GM18519 (cell line): Measurements from ENCODE around the gene USP22.

Experiments
- ATAC-seq: cut with Tn5 transposase; IDR thresholded peaks from one replicate; pipeline ENCODE4 v1.9.1; 2021; ENCODE audit warnings: mild to moderate bottlenecking, moderate library complexity; ENCODE audit not compliant: unreplicated experiment, low FRiP score

The USP22 gene

DNA sequence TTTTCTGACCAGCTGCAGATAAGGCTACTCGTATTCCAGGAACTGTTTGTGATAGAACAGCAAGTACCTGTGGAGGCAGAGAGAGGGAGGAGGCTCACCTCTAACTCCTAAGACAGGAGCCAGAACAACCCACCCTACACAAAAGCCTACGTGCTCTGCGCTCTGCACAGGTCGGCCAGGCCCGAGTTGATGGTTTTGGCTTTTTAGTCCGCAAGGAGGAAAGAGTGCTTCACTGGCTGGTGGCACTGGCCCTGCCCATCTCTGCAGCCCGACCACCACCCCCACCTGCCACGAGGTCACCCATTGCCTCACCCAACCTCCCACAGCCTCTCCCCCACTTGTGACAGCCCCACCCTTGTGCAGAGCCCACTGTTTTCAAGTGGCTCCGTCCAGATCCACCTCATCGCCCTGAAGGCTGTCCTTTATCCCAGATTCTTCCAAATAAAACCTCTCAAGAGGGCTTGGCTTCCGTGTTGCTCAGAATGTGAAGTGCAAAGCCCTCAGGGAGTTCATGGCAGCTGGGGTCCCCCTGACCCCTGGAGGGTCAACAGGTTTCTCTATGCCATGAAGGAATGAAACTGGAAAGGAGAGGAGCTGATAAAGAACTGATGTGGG, 39.7 kb downstream of the USP22 start:
- no peak for ATAC-seq

DNA sequence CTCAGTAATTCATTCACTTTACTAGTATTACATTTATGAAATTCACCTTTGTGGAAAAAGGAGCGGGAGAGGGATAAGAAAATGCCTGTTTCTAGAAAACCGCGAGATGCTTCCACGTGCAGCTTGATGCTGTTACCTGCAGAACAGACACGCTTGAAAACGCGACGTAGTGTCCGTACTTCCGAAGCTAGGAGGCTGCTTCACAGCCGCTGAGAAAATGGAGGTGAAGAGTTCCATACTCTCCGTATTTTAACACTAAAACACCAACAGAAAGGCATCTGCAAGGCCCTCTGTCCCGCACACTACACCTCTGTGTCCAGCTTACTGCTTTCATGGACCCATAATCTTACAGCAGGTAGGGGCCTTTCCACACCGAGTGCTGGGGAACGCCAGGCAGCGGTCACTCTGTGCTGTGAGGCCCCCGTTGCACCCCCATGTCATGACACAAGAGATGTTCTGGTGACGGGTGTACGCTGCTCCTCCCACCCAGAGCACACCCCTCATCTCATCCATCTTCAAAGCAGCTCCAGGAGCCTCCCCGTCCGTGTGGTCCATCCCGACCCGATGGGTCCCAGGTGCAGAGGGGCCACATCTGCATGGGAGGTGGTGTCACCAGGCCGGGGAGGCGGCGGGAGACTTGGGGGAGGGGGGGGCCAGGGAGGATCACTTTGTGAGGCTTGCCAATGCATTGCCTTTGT, 40.4 kb downstream of the USP22 start:
- no peak for ATAC-seq

DNA sequence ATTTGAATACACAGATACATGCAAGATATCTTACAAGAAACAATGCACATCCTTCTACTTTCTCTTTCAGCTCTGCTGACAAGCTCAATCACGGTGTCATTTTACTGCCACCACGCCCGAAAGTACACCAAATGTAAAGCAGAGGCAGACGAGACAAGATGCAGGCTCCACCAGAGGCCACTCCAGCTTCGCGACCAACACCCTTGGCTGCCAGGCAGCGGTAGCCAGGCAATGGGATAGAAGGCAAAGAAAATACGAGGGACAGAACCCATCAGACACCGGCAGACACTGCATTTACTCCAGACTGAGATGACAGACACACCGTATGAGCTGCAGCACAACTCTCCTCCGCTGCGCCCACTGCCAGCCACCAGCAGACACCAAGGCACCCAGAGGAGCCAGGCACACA, 41.0 kb downstream of the USP22 start:
- no peak for ATAC-seq

DNA sequence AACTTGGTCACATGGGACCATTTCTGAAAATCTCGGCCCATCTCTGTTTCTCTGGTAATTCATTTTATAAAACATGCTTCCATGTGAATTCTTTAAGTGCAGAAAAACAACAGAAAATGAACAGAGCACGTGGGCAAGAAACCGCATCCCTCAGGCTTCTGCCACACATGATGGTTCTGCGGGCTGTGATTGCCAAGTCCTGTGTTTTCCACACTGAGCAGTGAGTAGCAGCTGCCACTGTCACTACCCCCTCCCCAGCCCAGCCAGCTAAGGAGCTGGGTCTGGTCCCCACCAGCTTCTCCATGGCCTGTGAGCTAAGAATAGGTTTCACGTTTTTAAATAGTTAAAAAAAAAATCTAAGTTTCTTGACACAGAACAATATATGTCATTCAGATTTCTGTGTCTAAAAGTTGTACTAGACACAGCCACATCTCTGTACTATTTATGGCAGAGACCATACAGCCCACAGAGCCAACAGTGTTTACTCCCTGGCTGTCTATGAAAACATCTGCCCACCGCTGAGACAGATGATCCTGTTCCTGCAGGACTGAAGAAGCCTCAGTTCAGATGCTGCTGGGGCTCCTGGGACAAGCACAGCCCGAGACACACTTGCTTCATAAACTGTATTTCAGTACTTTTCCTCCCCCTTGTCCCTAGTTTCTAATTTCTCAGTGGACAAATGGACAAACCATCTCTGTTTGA, 41.5 kb downstream of the USP22 start:
- ATAC-seq: no peak

DNA sequence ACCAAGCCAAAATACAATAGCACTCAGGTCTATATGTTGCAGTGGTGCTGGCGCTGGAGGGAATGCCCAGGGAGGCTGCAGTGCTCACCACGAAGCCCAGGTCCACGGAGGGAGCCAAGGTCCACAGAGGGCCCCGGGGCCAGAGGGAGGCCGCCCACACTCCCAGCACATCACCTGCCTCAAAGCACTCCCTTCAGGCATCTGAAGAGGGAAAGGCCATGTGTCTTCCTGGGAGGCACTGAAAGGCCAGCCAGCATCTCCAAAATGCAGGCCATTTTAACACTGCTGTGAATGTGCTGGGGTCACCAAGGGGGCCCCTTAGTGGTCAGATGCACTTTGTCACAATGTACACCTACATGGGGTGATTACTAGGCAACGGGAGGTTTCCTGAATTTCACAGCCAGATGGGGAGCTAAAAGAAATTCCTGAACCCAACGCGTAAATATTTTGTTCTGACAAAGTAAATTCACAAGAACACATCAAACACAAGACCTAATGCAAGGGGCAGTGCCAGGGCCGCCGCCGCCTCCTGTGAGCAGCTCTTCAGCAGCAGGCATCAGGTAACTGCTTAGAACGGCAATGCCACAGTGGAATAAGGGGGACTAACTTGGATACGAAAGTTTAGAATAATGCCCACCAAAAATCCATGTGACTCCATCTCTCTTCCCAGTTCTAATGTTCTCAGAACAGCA, 42.8 kb downstream of the USP22 start:
- ATAC-seq: no peak

DNA sequence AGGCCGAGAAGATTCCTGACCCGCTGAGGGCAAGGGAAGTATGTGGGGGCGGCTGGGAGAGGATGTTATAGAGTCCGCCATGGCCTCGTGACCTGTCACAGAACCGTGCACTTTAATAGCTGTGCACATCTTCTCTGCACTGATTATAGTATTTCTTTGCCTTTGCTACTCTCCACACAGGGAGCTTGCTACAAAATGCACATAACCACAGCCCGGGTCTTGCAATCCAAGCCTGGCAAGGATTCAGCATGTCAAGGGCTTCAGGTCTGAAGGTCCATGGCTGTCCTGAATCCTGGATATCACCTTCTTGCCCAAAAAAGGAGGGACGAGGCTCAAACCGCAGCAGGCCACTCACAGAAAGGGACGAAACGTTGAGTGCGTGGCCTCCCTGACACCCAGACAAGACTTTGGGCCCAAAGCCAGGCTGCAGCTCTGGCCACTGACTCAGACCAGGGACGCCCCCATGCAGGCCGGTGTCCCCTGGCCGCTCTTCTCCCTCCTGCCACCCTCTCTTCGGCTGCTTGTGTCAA, 43.7 kb downstream of the USP22 start:
- ATAC-seq: no peak

DNA sequence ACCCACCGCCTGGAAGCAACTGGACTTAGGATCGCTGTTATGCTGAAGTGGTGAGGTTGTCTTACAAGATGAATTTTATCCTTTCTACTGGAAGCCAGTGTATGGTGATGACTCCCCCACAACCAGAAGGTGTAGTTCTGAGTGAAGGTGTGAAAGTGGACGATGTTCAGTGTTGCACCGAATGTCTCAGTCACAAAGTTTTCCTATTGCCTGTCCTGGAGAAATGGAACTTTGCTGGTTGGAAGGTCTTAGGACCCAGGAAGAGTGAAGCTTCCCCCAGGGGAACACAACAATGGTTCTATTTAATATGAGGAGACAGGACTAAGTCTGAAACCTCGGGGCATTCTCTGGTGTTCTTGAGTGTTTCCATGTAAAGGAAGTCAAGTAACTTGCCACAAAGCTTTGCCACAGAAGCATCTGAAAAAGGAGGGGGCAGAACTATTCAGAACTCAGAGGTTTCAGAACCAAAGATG, 44.2 kb downstream of the USP22 start:
- ATAC-seq: no peak

DNA sequence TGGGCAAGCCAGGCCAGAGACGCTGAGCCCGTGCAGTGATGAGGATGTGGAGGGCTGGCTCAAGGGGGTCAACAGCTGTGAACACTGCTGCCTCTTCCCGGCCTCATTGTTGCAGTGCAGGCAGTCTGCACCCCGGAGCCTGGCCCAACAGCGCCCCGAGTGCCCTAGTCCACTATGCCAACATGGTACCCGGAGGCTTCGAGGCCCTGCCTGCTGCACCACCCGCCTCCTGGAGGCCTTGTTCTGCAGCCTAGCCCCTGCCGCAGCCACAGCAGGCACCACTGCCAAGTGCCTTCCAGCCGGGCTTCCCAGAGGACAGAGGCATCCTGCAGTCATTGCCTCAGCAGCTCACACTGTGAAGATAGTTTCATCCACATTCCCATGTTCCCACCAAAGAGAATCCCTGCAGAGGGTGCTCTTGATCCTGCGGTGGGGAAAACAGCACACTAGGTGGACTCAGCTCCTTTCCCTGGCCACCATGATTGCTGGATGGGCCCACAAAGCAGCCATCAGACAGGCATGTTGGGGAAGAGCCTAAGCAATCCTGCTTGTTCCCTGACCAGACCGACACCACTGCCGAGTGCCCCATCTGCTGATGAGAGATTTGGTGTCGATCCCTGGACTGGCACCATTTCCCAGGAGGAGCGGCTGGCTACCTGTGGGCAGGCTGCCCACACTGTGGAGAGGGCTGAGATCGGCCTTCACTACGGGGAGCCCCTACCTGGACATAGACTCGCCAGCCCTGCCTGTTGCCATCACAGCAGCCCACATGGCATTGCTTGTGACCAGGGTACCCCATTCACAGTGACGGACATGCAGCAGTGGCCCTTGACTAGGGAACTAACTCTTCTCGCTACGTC, 44.9 kb downstream of the USP22 start:
- no peak for ATAC-seq

DNA sequence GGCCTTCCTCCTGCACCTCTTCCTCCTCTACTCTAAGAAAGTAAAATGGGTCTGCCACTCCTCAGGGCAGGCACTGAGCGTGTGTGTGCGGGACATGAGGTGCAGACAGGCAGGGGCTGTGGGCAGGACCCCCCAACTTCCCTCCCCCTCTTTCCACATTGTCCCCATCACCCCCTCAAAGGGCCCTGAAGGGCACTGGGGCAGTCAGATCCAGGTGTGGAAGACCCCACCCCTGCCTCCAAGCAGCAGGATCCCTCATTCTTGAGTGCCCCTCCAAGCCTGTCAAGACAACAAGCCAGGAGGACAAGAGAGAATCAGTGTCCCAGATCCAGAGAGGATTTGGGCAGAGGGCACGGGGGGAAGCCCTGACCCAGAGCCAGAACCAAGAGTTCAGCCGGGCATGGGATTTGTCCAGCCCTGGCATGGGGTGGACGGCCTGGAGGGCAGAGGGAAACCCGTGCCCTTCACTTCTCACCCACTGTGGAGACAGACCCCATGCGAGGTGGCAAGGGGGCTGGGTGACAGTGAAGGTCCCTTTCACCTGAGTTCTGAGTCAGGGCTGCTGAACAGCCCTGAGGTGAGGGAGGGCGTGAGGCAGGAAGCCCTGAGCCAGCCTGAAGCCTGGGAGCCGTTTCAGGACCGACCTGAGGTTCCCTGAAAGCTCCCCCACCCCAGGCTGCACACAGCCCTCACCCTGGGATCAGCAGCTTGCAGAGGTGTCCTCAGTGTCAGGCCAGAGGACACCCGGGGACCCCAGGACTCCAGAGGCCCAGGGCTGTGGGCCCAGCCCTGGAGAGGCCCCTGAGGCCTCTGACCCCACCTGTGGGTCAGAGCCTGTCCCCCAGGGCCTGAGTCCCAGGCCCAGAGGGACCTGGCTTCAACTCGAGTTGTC, 45.8 kb downstream of the USP22 start:
- ATAC-seq: no peak

DNA sequence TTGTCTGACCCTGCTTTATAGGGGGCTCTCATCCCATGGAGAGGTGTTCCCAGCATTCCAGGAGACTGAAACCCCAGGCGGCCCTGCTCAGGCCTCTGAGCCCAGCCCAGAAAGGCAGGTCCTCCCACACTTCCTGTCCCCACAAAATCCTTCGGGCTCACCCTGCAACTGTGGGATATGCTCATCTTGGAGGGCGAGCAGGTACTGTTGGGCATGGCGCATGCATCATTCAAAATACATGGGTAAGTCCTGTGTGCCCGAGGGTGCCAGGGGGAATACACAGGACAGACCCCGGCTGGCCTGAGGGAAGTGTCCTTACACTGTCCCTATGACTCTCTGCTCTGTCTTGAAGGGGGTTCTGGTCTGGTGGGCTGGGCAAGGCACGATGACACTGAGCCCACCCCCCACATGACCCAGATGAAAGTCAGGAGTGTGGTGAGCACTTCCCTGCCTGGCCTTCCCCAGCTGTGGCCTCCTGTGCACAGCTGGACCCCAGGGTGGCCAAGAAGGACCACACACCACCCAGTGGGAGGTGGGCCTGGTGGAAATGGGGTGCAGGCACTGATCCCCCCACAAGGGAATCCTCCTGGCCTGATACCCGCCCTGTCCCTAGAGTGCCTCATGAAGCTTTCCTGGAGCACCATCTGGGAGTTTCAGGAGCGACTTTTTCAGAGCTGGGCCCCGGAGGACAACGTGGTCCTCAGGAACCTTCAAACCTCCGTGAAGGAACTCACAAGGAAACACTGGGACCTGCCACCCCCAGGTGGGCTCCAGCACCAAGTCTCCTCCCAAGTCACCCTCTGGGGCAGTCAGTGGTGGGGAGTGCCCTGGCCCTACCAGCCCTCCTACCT, 46.7 kb downstream of the USP22 start:
- no peak for ATAC-seq

DNA sequence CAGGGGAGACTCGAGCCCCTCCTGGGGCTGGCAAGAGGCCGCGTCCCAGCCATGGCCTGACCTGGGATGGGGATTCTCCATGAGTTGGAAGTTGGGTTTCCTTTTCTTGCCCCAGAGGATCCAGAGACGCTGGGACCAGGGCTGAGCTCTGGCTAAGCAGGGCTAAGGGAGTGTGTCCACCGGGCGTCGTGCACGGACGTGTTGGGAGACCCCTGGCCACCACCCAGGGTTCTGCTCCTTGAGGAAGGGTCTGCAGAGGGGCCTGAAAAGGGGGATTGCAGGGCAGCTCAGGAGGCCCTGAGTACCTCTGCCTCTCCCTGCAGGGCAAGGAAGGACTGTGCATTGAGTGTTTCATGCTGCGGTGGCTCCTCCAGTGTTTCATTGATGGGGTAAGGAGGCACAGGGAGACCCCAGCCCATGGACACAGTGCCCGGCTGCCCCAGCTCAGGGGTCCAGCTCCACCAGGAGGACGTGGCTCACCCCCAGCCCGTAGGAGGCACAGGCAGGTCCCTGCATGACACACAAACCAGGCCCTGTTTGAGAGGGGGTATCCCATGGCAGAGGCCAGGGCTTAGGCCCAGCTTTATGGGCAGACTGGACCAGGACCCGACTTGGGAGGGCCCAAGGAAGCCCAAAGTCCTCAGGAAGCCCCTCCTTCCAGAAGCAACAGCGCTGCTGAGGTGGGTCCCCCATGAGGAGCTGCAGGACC, 47.5 kb downstream of the USP22 start:
- ATAC-seq: no peak

DNA sequence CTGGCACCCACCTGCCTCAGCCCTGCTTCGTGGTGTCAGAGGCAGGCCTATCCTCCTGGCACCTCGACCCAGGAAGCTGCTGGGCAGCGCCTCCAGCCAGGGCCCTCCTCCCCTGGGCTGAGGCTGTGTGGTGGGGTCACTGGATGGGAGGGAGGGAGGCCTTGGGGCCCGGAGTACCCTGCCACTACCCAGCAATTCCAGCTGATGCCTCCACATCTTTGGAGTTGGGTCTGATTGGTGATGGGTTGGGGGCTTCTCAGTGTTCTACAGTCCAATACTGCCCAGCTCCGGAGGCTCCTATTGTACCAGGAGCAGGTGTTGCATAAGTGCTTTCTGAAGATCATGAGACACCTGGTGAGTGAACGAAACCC, 48.0 kb downstream of the USP22 start:
- ATAC-seq: no peak

DNA sequence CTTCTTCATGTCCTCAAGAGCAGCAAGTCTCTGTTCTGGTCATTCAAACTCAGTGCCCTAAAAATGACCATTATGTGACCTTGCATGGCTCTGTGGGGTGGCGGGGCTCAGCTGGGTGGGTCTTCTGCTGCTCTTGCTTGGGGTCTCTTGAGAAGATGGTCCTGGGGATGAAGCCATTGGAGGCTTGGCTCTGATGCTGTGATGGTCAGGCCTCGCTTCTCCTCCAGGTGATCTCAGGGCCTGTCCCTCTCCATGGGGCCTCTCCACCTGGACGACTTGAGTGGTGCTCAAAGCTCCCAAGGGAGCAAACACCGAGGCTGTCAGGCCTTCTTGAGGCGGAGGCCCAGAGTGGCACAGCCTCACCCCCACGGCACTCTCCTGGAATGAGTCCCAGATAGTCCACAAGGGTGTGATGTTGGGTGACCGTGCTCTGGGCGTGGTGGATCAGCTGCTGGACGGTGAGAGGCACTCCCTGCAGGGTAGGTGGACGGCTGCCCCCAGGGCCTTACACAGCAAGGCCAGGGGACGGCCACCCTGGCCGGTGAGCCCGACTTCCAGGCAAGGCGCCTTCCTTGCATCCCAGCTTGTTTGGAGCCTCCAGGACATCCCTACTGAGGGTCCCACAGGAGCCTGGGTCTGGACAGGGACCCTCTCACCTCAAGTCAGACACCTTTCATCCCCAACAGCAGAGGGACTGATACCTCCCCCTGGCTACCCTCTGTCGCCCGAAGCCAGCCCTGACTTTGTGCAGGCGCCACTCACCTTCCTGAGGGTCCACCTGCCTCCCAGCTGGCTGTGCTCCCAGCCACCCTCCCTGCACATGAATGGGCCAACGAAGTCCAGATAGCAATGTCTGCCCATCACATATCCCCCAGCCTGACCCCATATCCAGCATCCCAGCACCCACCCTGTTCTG, 48.7 kb downstream of the USP22 start:
- no peak for ATAC-seq

DNA sequence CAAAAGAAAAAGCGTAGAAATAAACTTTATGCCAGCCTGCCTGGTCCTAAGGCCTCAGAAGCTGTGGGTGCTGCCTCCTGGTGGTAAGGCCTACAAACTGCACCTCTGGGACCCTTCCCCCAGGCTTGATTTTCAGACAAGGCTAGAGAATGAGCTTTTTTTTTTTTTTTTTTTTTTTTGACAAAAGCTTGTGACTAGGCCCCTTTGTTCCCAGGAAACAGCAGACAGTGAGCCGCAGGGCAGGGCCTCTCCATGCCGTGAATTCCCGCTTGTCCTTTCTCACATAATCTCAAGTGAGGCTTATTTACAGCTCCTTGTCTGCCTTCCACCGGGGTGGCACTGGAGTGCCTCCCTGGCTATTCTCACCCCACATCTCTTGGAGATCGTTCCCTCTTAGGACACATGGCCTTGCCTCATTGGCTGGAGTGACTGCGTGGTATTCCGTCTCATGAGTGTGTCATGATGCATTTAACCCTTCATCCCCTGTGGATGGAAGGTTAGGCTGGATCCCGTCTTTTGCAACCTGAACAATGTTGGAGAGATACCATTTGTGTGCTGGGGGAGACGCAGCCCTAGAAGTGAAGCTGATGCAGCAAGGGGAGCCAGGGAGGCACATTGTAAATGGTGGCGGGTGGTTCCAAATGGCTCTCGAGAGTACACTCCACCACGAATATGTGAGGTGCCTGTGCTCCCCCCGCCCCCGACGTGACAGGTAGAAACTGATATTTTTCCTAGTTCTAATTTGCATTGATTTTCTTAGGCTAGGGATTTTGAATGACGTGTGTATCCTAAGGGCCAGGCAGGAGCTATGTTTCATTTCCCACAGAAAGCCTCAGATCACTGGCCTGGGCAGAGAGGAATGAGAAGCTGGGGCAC, 49.6 kb downstream of the USP22 start:
- ATAC-seq: no peak

DNA sequence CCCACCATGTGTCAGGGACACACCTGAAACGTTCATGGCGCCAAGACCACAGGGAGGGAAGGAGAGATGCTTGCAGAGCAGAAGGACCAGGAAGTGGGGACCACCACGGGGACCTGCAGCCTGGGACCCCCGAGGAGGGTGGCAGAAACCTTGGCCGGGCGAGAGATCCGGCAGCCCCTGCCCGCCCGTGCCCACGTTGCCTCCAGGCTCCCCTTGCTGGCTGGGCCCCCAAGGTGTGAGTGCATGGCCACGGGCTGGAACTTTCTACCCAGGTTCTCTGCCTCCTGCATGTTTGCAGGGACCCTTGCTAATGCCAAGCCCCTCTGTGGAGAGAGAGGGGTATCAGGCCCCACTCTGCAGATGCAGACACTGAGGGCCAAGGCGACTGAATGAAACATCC, 50.4 kb downstream of the USP22 start:
- no peak for ATAC-seq
